Mesenchymal stem cell (in vitro differentiated cells and primary cell): ENCODE data around the gene BEX1.

Source experiments
- DNase-seq: peaks from one replicate; pipeline ENCODE4 v3.0.0-alpha.2; 2013
- H2AFZ ChIP-seq: one replicate; pipeline ENCODE4 v1.6.1; 2013; ENCODE audit warnings: low read depth, mild to moderate bottlenecking, control low read depth, inconsistent platforms, low read length, moderate library complexity
- H2AK5ac ChIP-seq: 2 replicates; pipeline ENCODE4 v1.6.1; 2013; ENCODE audit warnings: low read length, moderate library complexity, mild to moderate bottlenecking, inconsistent platforms; ENCODE audit not compliant: severe bottlenecking
- H2BK120ac ChIP-seq: one replicate; pipeline ENCODE4 v1.6.1; 2013; ENCODE audit warnings: low read depth, mild to moderate bottlenecking, inconsistent platforms, low read length, moderate library complexity
- H2BK12ac ChIP-seq, 2 experiments: one replicate each; pipeline ENCODE4 v1.6.1; 2013; ENCODE audit warnings: inconsistent platforms in 2 of 2, low read length in 2 of 2, mild to moderate bottlenecking in 2 of 2, moderate library complexity in 2 of 2, control low read depth in 1 of 2
- H2BK15ac ChIP-seq: one replicate; pipeline ENCODE4 v1.6.1; 2013; ENCODE audit warnings: mild to moderate bottlenecking, low read depth, inconsistent platforms; ENCODE audit not compliant: poor library complexity, severe bottlenecking
- H2BK5ac ChIP-seq: 2 replicates; pipeline ENCODE4 v1.6.1; 2013; ENCODE audit warnings: low read depth, mild to moderate bottlenecking, low read length, control low read depth, inconsistent platforms; ENCODE audit not compliant: poor library complexity, severe bottlenecking
- H3K14ac ChIP-seq, 2 experiments: one replicate each; pipeline ENCODE4 v1.6.1; 2013; ENCODE audit warnings: inconsistent platforms in 2 of 2, low read length in 2 of 2, control low read depth in 1 of 2, mild to moderate bottlenecking in 1 of 2, moderate library complexity in 1 of 2
- H3K18ac ChIP-seq, 2 experiments: one replicate each; pipeline ENCODE4 v1.6.1; 2013; ENCODE audit warnings: inconsistent platforms in 2 of 2, low read length in 2 of 2, control low read depth in 1 of 2, low read depth in 1 of 2, mild to moderate bottlenecking in 1 of 2
- H3K23ac ChIP-seq, 2 experiments: one replicate each; pipeline ENCODE4 v1.6.1; 2013; ENCODE audit warnings: inconsistent platforms in 2 of 2, low read length in 2 of 2, mild to moderate bottlenecking in 2 of 2, moderate library complexity in 2 of 2, control low read depth in 1 of 2
- H3K27ac ChIP-seq: 2 replicates; pipeline ENCODE4 v1.5.1; 2013; ENCODE audit warnings: mild to moderate bottlenecking, moderate library complexity, low read length, control low read depth, inconsistent platforms; ENCODE audit not compliant: poor library complexity, severe bottlenecking
- H3K27me3 ChIP-seq, 2 experiments: 2 replicates each; pipeline versions ENCODE4 v1.6.1 to v1.7.0; 2013; ENCODE audit warnings: low read length in 2 of 2, mild to moderate bottlenecking in 2 of 2, moderate library complexity in 2 of 2, control low read depth in 1 of 2, inconsistent platforms in 1 of 2; ENCODE audit not compliant: control insufficient read depth in 1 of 2, insufficient read depth in 1 of 2
- H3K36me3 ChIP-seq, 2 experiments: 2 replicates each; pipeline versions ENCODE4 v1.6.1 to v1.7.0; 2013; ENCODE audit warnings: low read length in 2 of 2, control low read depth in 1 of 2, inconsistent platforms in 1 of 2, low read depth in 1 of 2, mild to moderate bottlenecking in 1 of 2; ENCODE audit not compliant: insufficient read depth in 2 of 2, control insufficient read depth in 1 of 2
- H3K4ac ChIP-seq, 2 experiments: one replicate each; pipeline ENCODE4 v1.6.1; 2013; ENCODE audit warnings: inconsistent platforms in 2 of 2, low read length in 2 of 2, mild to moderate bottlenecking in 2 of 2, moderate library complexity in 2 of 2, control low read depth in 1 of 2, low read depth in 1 of 2
- H3K4me1 ChIP-seq: 2 replicates; pipeline ENCODE4 v1.6.1; 2013; ENCODE audit warnings: low read depth, low read length, control low read depth; ENCODE audit not compliant: control insufficient read depth, insufficient read depth
- H3K4me2 ChIP-seq: 2 replicates; pipeline ENCODE4 v1.6.1; 2013; ENCODE audit warnings: low read length, mild to moderate bottlenecking, inconsistent platforms; ENCODE audit not compliant: poor library complexity, severe bottlenecking
- H3K4me3 ChIP-seq, 2 experiments: 2 replicates each; pipeline versions ENCODE4 v1.5.1 to v1.7.0; 2013; ENCODE audit warnings: low read length in 2 of 2, mild to moderate bottlenecking in 2 of 2, control low read depth in 1 of 2, low read depth in 1 of 2; ENCODE audit not compliant: insufficient read depth in 1 of 2
- H3K79me1 ChIP-seq: replicated peaks from 2 replicates; pipeline ENCODE4 v1.6.1; 2013; ENCODE audit warnings: mild to moderate bottlenecking, control low read depth, low read length, inconsistent platforms; ENCODE audit not compliant: poor library complexity, severe bottlenecking
- H3K9ac ChIP-seq: 2 replicates; pipeline ENCODE4 v1.7.0; 2013; ENCODE audit warnings: mild to moderate bottlenecking, low read length, moderate library complexity
- H3K9me3 ChIP-seq: 2 replicates; pipeline ENCODE4 v1.7.0; 2013; ENCODE audit warnings: mild to moderate bottlenecking, low read length; ENCODE audit not compliant: control insufficient read depth
- H4K8ac ChIP-seq: one replicate; pipeline ENCODE4 v1.6.1; 2013; ENCODE audit warnings: inconsistent platforms, mild to moderate bottlenecking, low read length, moderate library complexity
- H4K91ac ChIP-seq: one replicate; pipeline ENCODE4 v1.6.1; 2013; ENCODE audit warnings: mild to moderate bottlenecking, low read length, inconsistent platforms
- WGBS: methylation state at CpG from one replicate; pipeline ENCODE4 v1.1.7; 2013; ENCODE audit warnings: mixed read lengths; 5-methylcytosine and 5-hydroxymethylcytosine counted together

Gene BEX1

GRCh38 chrX:103099691-103100090, 35.7 kb upstream of the BEX1 start:
- H3K4ac ChIP-seq: no peak overlapping the region
- no peaks in the 10 kb centered on the region for H3K36me3 ChIP-seq
- H2AFZ ChIP-seq: no peak overlapping the region
- H3K14ac ChIP-seq: no peak overlapping the region
- peaks cover 0 to 7% of the 10 kb centered on the region in 2 experiments for H3K27me3 ChIP-seq
- H2BK15ac ChIP-seq: no peak overlapping the region
- no peak for DNase-seq
- no peak overlapping the region for H2BK5ac ChIP-seq
- no peak overlapping the region for H3K4me2 ChIP-seq
- no peak overlapping the region for H3K27ac ChIP-seq
- H3K79me1 ChIP-seq: no peaks in the 10 kb centered on the region
- no peak overlapping the region for H2BK120ac ChIP-seq
- no peak overlapping the region for H2AK5ac ChIP-seq
- no peak overlapping the region for H3K9ac ChIP-seq
- no peak overlapping the region for H3K23ac ChIP-seq
- H2BK12ac ChIP-seq: no peak overlapping the region
- H3K9me3 ChIP-seq: no peaks in the 10 kb centered on the region
- WGBS: no CpG with 5 or more reads among the region's 4 CpGs
- no peak overlapping the region for H4K91ac ChIP-seq
- H3K18ac ChIP-seq: no peak overlapping the region
- H3K4me3 ChIP-seq: no peak overlapping the region
- no peak overlapping the region for H4K8ac ChIP-seq
- no peaks in the 10 kb centered on the region for H3K4me1 ChIP-seq

GRCh38 chrX:103098488-103098887, 34.5 kb upstream of the BEX1 start:
- Histone ChIP-seq H3K14ac (no peak overlapping the region), H3K36me3 (no peaks in the 10 kb centered on the region), H3K18ac (no peak overlapping the region), H3K27me3 (peaks cover 0 to 7% of the 10 kb centered on the region in 2 experiments), H3K4me2 (no peak overlapping the region), H3K9ac (no peak overlapping the region), H4K91ac (no peak overlapping the region), H2AFZ (no peak overlapping the region), H3K27ac (no peak overlapping the region), H2BK12ac (no peak overlapping the region), H4K8ac (no peak overlapping the region), H2BK120ac (no peak overlapping the region), H3K23ac (no peak overlapping the region), H2AK5ac (no peak overlapping the region), H3K9me3 (no peaks in the 10 kb centered on the region), H2BK5ac (no peak overlapping the region), H2BK15ac (no peak overlapping the region), H3K79me1 (no peaks in the 10 kb centered on the region), H3K4me1 (no peaks in the 10 kb centered on the region), H3K4ac (no peak overlapping the region), H3K4me3 (no peak overlapping the region)
- 64% methylated on average over 2 of the region's 2 CpGs for WGBS
- no peak for DNase-seq

GRCh38 chrX:103092942-103093341, 29.0 kb upstream of the BEX1 start, which contains the start of gene NXF3:
Gene NXF3, minus strand, starts transcription at chrX:103093143. Its CDS starts 120 bp downstream, at chrX:103093023.
- Histone ChIP-seq H2BK12ac (no peak within 1 kb of the TSS), H3K27ac (no peak within 1 kb of the TSS), H3K9ac (no peak within 1 kb of the TSS), H3K36me3 (no peaks in the 10 kb centered on the region), H3K23ac (no peak within 1 kb of the TSS), H3K14ac (no peak within 1 kb of the TSS), H4K91ac (no peak within 1 kb of the TSS), H2BK15ac (no peak within 1 kb of the TSS), H3K9me3 (no peaks in the 10 kb centered on the region), H2AFZ (no peak within 1 kb of the TSS), H3K18ac (no peak within 1 kb of the TSS), H3K27me3 (peaks cover 0 to 18% of the 10 kb centered on the region in 2 experiments), H3K4me3 (no peak within 1 kb of the TSS), H2BK5ac (no peak within 1 kb of the TSS), H2BK120ac (no peak within 1 kb of the TSS), H3K4ac (no peak within 1 kb of the TSS), H3K79me1 (no peaks in the 10 kb centered on the region), H3K4me2 (no peak within 1 kb of the TSS), H3K4me1 (no peaks in the 10 kb centered on the region), H4K8ac (no peak within 1 kb of the TSS), H2AK5ac (no peak within 1 kb of the TSS)
- WGBS: 75% methylated on average over 4 of the region's 5 CpGs
- no peak for DNase-seq

GRCh38 chrX:103081051-103081450, 17.1 kb upstream of the BEX1 start:
- no peak overlapping the region for H3K4me2 ChIP-seq
- no peak overlapping the region for H3K27ac ChIP-seq
- H2AK5ac ChIP-seq: no peak overlapping the region
- no peak overlapping the region for H4K8ac ChIP-seq
- no peak overlapping the region for H3K4me3 ChIP-seq
- no peaks in the 10 kb centered on the region for H3K36me3 ChIP-seq
- no peak for DNase-seq
- no peak overlapping the region for H2BK120ac ChIP-seq
- H3K79me1 ChIP-seq: no peaks in the 10 kb centered on the region
- H3K27me3 ChIP-seq: peaks cover 0 to 58% of the 10 kb centered on the region in 2 experiments
- no peak overlapping the region for H2BK15ac ChIP-seq
- WGBS: 66% methylated on average over 3 of the region's 6 CpGs
- no peak overlapping the region for H3K9ac ChIP-seq
- H3K9me3 ChIP-seq: no peaks in the 10 kb centered on the region
- H3K18ac ChIP-seq: no peak overlapping the region
- no peak overlapping the region for H2BK5ac ChIP-seq
- no peaks in the 10 kb centered on the region for H3K4me1 ChIP-seq
- H3K4ac ChIP-seq: no peak overlapping the region
- no peak overlapping the region for H2AFZ ChIP-seq
- H2BK12ac ChIP-seq: no peak overlapping the region
- no peak overlapping the region for H4K91ac ChIP-seq
- H3K14ac ChIP-seq: no peak overlapping the region
- no peak overlapping the region for H3K23ac ChIP-seq
